Progenitor cell of endocrine pancreas (in vitro differentiated cells): ENCODE results near the gene CLIC5. TPM values are rescaled to one million over a fixed set of nuclear protein-coding genes. Genes with fewer than 3 reads are reported as not detected.

ENCODE experiments used
- DNase-seq: peaks from one replicate; pipeline ENCODE4 v3.0.0; 2021; ENCODE audit warnings: low spot score; ENCODE audit not compliant: unreplicated experiment
- H3K27ac Mint-ChIP-seq: 2 replicates; pipeline ENCODE4 v1.8.0; 2021; ENCODE audit warnings: mild to moderate bottlenecking, moderate library complexity, mixed read lengths
- H3K27me3 Mint-ChIP-seq: 2 replicates; pipeline ENCODE4 v1.8.0; 2021; ENCODE audit warnings: mixed read lengths
- H3K36me3 Mint-ChIP-seq: 2 replicates; pipeline ENCODE4 v1.8.0; 2022; ENCODE audit warnings: mixed read lengths; ENCODE audit not compliant: insufficient read depth
- H3K4me1 Mint-ChIP-seq: 2 replicates; pipeline ENCODE4 v1.8.0; 2021; ENCODE audit warnings: low read depth, mixed read lengths
- H3K4me3 Mint-ChIP-seq: 2 replicates; pipeline ENCODE4 v1.8.0; 2021; ENCODE audit warnings: low read depth, mild to moderate bottlenecking, moderate library complexity, mixed read lengths
- H3K9me3 Mint-ChIP-seq: 2 replicates; pipeline ENCODE4 v1.8.0; 2021; ENCODE audit warnings: low read depth, mixed read lengths
- total RNA-seq: library from RNA; stranded (reverse); gene quantifications from 2 replicates; pipeline ENCODE4 v1.2.1, GENCODE V29; 2021
- TF ChIP-seq, protein P1 (sequence below): fragments of 200-600 bp; sonication (generic); IDR thresholded peaks from one replicate; pipeline ENCODE4 v1.5.0; 2021; ENCODE audit warnings: antibody characterized with exemption, mild to moderate bottlenecking; ENCODE audit not compliant: unreplicated experiment

CLIC5 gene
- total RNA-seq, 1 donor from 2014 or later = 35.9 TPM

DNA sequence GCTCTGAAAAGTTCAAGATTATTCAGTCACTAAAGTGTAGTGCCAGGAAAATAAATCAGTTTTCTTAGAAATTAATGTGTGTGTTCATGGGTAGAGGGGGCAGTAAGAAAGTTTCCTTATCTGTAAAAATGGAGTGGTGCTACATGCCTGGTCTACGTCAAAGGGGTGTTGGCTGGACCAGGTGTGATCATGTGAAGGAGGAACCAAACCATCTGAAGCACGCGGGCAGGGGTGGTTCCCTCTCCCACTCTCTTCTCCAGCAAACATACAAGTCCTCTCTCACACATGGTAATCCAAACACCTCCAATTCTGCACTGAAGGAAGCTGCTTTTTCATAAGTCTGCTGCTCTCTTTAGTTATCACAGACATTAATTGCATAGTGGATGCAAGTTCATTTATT lies 63.1 kb downstream of the CLIC5 start:
- Mint-ChIP-seq H3K4me1 (peaks cover 36% of the 10 kb centered on the region), H3K4me3 (no peak overlapping the region), H3K27ac (no peak overlapping the region)

GRCh38 chr6:45952168-45952529 lies 63.5 kb downstream of the CLIC5 start:
- peak overlapping the region; percentile 73 for H3K27ac Mint-ChIP-seq
- peaks cover 29% of the 10 kb centered on the region for H3K36me3 Mint-ChIP-seq
- TF ChIP-seq, protein P1, sequence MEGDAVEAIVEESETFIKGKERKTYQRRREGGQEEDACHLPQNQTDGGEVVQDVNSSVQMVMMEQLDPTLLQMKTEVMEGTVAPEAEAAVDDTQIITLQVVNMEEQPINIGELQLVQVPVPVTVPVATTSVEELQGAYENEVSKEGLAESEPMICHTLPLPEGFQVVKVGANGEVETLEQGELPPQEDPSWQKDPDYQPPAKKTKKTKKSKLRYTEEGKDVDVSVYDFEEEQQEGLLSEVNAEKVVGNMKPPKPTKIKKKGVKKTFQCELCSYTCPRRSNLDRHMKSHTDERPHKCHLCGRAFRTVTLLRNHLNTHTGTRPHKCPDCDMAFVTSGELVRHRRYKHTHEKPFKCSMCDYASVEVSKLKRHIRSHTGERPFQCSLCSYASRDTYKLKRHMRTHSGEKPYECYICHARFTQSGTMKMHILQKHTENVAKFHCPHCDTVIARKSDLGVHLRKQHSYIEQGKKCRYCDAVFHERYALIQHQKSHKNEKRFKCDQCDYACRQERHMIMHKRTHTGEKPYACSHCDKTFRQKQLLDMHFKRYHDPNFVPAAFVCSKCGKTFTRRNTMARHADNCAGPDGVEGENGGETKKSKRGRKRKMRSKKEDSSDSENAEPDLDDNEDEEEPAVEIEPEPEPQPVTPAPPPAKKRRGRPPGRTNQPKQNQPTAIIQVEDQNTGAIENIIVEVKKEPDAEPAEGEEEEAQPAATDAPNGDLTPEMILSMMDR = no peak
- H3K27me3 Mint-ChIP-seq = no peaks in the 10 kb centered on the region
- DNase-seq = no peak
- H3K9me3 Mint-ChIP-seq = peaks cover 4% of the 10 kb centered on the region
- H3K4me1 Mint-ChIP-seq = peaks cover 36% of the 10 kb centered on the region
- H3K4me3 Mint-ChIP-seq = no peak overlapping the region

More for the DNA sequence above, 63.1 kb downstream of the CLIC5 start:
- H3K9me3 Mint-ChIP-seq = peaks cover 4% of the 10 kb centered on the region
- no peak for DNase-seq
- TF ChIP-seq, protein P1 = no peak
- H3K27me3 Mint-ChIP-seq = no peaks in the 10 kb centered on the region
- peaks cover 28% of the 10 kb centered on the region for H3K36me3 Mint-ChIP-seq

- peaks cover 35% of the 10 kb centered on the region for H3K4me1 Mint-ChIP-seq
- TF ChIP-seq, protein P1 = no peak
- no peak overlapping the region for H3K4me3 Mint-ChIP-seq
- peaks cover 28% of the 10 kb centered on the region for H3K36me3 Mint-ChIP-seq
- H3K27me3 Mint-ChIP-seq = no peaks in the 10 kb centered on the region
- H3K9me3 Mint-ChIP-seq = peaks cover 4% of the 10 kb centered on the region
- no peak for DNase-seq
- H3K27ac Mint-ChIP-seq = peak overlapping the region; percentile 90
These were observed 64.1 kb downstream of the CLIC5 start for GRCh38 chr6:45951321-45952167.

DNA sequence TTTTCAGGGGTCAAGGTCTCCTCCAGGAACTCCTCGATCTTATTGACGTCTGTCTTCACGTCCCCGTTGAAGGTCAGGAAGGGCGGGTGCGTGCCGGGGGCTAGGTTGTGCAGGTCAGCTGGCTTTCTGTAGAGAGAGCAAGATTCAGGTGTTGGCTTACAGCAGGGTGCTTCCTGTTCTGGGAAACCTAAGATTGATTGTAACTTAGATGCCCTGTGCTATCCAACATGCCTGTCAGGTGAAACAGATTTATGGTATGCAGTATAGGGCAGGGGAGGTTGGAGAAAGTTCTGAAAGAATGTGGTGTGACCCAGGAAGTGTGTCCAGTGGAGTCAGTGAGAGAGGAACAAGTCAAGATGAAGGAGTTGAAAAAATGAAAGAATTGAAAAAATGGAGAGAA lies 66.4 kb downstream of the CLIC5 start:
- Mint-ChIP-seq H3K36me3 (peaks cover 27% of the 10 kb centered on the region), H3K9me3 (peaks cover 4% of the 10 kb centered on the region), H3K4me1 (peaks cover 32% of the 10 kb centered on the region), H3K27ac (peak overlapping the region; percentile 67), H3K4me3 (no peak overlapping the region), H3K27me3 (no peaks in the 10 kb centered on the region)
- no peak for DNase-seq
- TF ChIP-seq, protein P1 = no peak

GRCh38 chr6:45947807-45948206 lies 67.9 kb downstream of the CLIC5 start:
- peaks cover 31% of the 10 kb centered on the region for H3K4me1 Mint-ChIP-seq
- H3K9me3 Mint-ChIP-seq = no peaks in the 10 kb centered on the region
- H3K4me3 Mint-ChIP-seq = no peak overlapping the region
- no peak for DNase-seq
- peaks cover 16% of the 10 kb centered on the region for H3K36me3 Mint-ChIP-seq
- H3K27ac Mint-ChIP-seq = no peak overlapping the region
- no peaks in the 10 kb centered on the region for H3K27me3 Mint-ChIP-seq
- TF ChIP-seq, protein P1 = no peak
